GM10266 (cell line): Measurements from ENCODE around the gene LEMD3.

Source experiments
- DNase-seq: peaks from one replicate; pipeline ENCODE4 v3.0.0; 2012; ENCODE audit errors: extremely low spot score
- TF ChIP-seq, protein P1 (sequence below): IDR thresholded peaks from 2 replicates; pipeline ENCODE4 v1.5.1; 2012; ENCODE audit warnings: mild to moderate bottlenecking, low read depth; ENCODE audit not compliant: control insufficient read depth, insufficient read depth; ENCODE audit errors: missing control alignments

Gene LEMD3

DNA sequence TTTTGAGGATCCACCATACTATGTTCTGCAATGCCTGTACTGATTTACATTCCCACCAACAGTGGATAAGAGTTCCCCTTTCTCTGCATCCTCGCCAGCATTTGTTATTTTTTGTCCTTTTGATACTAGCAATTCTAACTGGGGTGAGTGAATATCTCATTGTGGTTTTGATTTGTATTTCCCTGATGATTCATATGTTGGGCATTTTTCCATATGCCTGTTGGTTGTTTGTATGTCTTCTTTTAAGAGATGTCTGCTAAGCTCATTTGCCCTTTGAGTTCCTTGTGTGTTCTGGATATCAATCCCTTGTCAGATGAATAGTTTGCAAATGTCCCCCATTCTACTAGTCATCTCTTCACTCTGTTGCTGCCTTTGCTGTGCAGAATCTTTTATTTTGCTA, 60.1 kb downstream of the LEMD3 start:
- TF ChIP-seq, protein P1, sequence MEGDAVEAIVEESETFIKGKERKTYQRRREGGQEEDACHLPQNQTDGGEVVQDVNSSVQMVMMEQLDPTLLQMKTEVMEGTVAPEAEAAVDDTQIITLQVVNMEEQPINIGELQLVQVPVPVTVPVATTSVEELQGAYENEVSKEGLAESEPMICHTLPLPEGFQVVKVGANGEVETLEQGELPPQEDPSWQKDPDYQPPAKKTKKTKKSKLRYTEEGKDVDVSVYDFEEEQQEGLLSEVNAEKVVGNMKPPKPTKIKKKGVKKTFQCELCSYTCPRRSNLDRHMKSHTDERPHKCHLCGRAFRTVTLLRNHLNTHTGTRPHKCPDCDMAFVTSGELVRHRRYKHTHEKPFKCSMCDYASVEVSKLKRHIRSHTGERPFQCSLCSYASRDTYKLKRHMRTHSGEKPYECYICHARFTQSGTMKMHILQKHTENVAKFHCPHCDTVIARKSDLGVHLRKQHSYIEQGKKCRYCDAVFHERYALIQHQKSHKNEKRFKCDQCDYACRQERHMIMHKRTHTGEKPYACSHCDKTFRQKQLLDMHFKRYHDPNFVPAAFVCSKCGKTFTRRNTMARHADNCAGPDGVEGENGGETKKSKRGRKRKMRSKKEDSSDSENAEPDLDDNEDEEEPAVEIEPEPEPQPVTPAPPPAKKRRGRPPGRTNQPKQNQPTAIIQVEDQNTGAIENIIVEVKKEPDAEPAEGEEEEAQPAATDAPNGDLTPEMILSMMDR: no peak
- no peak for DNase-seq

DNA sequence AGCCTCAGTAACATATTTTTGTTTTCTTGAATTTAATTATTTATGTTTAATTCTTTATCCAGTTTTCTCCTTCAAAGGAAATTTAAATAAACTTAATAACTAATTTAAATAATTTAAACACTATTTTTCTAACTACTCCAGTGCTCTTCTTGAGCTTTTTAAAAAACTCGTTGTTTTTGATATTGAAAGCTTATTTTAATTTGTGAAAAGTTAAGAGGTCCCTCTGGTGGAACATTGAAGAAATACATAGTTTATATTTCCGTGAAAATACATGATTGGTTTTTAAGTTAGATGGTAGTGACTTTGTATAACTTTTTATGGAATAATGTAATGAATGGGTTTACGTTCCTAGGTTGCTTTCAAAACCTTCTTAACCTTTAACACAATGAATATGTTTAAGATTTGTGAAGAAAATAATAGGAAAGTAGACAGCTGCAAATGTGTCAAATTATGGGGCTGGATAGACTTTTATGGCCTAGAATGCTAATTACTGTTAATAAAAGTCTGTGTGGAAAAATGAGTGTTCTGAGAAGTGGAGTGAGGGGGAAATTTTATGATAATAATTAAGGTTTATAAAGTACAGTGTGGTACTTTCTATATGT, 63.2 kb downstream of the LEMD3 start:
- DNase-seq: peak; percentile 8
- TF ChIP-seq, protein P1: peak; percentile 36

DNA sequence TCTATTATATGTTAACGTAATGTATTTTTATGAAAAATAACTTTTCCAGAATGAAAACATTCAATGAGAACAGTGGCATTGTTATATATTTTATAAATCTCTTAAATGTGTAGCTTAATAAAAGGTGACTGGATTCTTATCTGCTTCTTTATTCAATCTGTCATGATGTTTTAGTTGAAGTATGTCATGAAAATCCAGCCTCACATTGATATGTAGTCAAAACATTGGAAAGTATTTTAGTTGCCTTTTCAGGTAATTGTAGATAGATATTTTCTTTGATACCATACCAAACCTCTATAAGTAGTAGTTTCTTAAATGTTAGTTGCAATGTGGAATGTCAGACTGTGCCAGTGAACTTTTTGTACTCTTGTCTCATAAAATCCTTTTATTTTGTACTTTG, 67.8 kb downstream of the LEMD3 start:
- no peak for DNase-seq
- TF ChIP-seq, protein P1: no peak

DNA sequence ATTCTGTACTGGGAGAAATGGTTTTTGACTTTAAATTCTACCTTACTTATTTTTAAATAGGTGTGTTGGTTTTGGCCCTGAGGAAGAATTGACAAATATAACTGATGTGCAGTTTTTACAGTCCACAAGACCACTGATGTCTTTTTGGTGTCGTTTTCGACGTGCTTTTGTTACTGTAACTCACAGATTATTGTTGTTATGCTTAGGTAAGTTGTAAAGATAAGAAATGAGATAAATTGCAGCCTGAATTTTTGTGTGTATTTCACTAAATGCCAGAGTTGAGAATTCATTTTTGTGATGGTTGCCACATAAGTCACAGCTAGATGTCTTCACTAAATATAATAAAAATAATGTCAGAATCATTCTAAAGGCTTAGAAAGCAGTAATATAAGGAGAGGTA, 69.2 kb downstream of the LEMD3 start:
- DNase-seq: no peak
- TF ChIP-seq, protein P1: no peak

DNA sequence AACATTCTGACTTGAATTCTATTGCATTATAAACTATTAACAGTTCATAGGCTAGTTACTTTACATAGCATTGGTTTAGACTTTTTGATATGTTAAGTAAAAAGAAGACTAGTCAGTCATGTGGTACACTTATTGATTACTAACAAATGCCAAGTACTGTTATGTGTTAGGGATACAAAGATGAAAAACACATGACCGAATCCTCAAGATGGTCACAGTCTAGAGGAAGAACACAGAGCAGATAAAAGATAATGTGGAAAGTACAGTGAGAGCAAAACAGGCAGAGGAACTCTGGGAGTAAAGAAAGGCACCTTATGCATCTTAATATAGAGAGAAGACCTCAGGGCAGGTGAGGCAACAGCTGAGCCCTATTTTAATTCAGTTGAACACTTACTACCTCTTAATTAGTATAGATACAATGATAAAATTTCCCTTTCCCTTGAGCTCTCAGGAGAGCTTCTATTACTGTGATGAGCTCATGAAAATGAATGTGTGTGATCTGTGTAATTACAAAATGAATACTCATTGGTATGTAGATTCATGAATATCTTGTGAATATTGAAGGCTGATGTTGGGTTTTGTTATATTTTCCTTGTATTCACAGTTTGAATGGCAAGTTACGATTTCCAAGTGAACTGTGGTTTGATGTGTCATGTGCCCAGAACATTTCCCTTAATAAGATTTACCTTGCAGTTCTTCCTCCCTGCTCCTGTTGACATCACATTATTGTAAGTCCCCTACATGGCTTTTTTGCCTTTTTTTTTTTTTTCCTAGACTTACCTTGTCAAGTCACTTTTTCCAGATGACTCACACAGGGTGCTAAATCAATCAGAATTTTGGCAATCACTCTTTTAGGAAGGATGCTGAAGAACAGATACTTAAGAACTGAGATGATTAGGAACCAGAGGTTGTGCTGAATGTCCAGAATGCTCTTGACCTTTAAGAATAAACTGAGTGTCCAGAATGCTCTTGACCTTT, 79.6 kb downstream of the LEMD3 start:
- TF ChIP-seq, protein P1: no peak
- DNase-seq: no peak

DNA sequence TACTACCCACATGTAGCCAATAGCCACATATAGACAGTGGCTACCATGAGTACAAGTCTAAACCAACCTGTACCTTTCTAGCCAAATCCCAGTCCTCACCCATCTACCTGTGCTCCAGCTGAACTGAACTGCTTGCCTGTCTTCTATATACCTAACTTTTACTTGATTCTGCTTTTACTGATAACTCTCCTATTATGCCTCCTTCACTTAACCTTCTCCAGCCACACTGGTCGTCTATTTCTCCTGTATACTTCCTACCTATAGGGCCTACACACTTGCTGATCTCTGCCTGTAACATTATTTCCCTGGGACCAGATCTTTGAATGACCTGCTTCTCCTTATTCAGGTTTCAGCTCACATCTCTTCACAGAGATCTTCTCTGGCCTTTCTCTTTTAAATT, 83.1 kb downstream of the LEMD3 start:
- TF ChIP-seq, protein P1: no peak
- DNase-seq: no peak

DNA sequence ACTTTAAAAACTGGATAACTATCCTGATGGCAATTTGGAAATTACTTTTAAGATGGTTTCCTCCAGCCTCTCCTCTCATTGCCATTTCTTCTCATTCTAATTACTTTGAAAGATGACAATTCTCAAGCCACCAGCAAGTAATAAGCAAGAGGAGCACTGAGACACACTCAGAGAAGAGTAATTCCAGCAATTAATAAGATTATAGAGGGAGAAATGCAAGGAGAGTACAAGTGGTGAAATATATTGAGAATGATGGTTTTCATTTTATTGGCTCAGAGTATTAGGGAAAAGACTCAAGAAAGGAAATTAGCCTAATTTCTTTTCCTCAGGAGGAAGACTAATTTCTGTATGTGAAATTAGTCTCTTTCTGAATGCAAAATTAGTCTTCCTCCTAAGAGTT, 88.6 kb downstream of the LEMD3 start:
- DNase-seq: no peak
- TF ChIP-seq, protein P1: no peak
